CD14-positive monocyte (primary cell): ENCODE data around the gene TNS4. TPM values are rescaled to one million over a fixed set of nuclear protein-coding genes. Genes with fewer than 3 reads are reported as not detected.
"Not testable (repeated sequence)": the region's sequence is repeated elsewhere in the genome, so short reads cannot be mapped to it uniquely, and the experiment has no call there.

Source experiments
- DNase-seq, 3 donors: peaks; one replicate each; pipeline ENCODE4 v3.0.0-alpha.2; 2011 to 2022
- H2AFZ ChIP-seq: 2 replicates; pipeline ENCODE4 v1.6.0; 2012; ENCODE audit warnings: mild to moderate bottlenecking, low read depth, low read length, inconsistent platforms; ENCODE audit not compliant: insufficient read depth, poor library complexity, severe bottlenecking
- H3K27ac ChIP-seq, 2 donors: 1 replicate in 1 of 2; 2 replicates in 1 of 2; pipeline ENCODE4 v1.5.1; 2012 to 2013; ENCODE audit warnings: low read length in 2 of 2, control low read depth in 1 of 2, inconsistent platforms in 1 of 2, low read depth in 1 of 2, mild to moderate bottlenecking in 1 of 2
- H3K27me3 ChIP-seq, 2 donors: one replicate each; pipeline versions ENCODE4 v1.6.0 to v1.6.1; 2011 to 2013; ENCODE audit warnings: low read length in 2 of 2; ENCODE audit not compliant: control insufficient read depth in 2 of 2, insufficient read depth in 2 of 2
- H3K36me3 ChIP-seq, 2 donors: replicated peaks in 1 of 2; 1 replicate in 1 of 2; 2 replicates in 1 of 2; pipeline versions ENCODE4 v1.5.1 to v1.6.1; 2012 to 2013; ENCODE audit warnings: low read length in 2 of 2, control low read depth in 1 of 2, inconsistent platforms in 1 of 2, mild to moderate bottlenecking in 1 of 2; ENCODE audit not compliant: insufficient read depth in 2 of 2, control insufficient read depth in 1 of 2
- H3K4me1 ChIP-seq, 2 donors: 1 replicate in 1 of 2; 2 replicates in 1 of 2; pipeline versions ENCODE4 v1.5.1 to v1.6.1; 2012 to 2013; ENCODE audit warnings: low read length in 2 of 2, control low read depth in 1 of 2, inconsistent platforms in 1 of 2, mild to moderate bottlenecking in 1 of 2, moderate library complexity in 1 of 2; ENCODE audit not compliant: insufficient read depth in 2 of 2, control insufficient read depth in 1 of 2
- H3K4me2 ChIP-seq: replicated peaks from 2 replicates; pipeline ENCODE3; 2012; ENCODE audit warnings: low read length, moderate library complexity, mild to moderate bottlenecking; ENCODE audit not compliant: poor library complexity, severe bottlenecking; ENCODE audit errors: extremely low read depth
- H3K4me3 ChIP-seq, 3 experiments: fragments of 200-600 bp in 1 of 3; sonication (generic) in 1 of 3; replicated peaks in 1 of 3; 1 replicate in 2 of 3; 2 replicates in 1 of 3; pipeline ENCODE4 v1.5.1; 2011 to 2013; ENCODE audit warnings: low read length in 3 of 3, mild to moderate bottlenecking in 3 of 3, control low read depth in 2 of 3, low read depth in 2 of 3, inconsistent platforms in 1 of 3, moderate library complexity in 1 of 3
- H3K79me2 ChIP-seq: 2 replicates; pipeline ENCODE4 v1.6.0; 2012; ENCODE audit warnings: mild to moderate bottlenecking, control low read depth, inconsistent platforms, low read length, moderate library complexity; ENCODE audit not compliant: insufficient read depth
- H3K9ac ChIP-seq: 2 replicates; pipeline ENCODE4 v1.6.0; 2017; ENCODE audit warnings: low read length, mild to moderate bottlenecking; ENCODE audit not compliant: insufficient read depth, poor library complexity, severe bottlenecking
- H3K9me3 ChIP-seq, 2 donors: replicated peaks in 1 of 2; 1 replicate in 1 of 2; 2 replicates in 1 of 2; pipeline versions ENCODE4 v1.5.1 to v1.6.1; 2012 to 2013; ENCODE audit warnings: low read length in 2 of 2, control low read depth in 1 of 2; ENCODE audit not compliant: control insufficient read depth in 1 of 2, insufficient read depth in 1 of 2
- H4K20me1 ChIP-seq: 2 replicates; pipeline ENCODE4 v1.6.0; 2012; ENCODE audit warnings: mild to moderate bottlenecking, low read length, control low read depth, moderate library complexity; ENCODE audit not compliant: insufficient read depth
- H3K27ac Mint-ChIP-seq, 7 donors: one replicate each; pipeline ENCODE4 v1.8.0; 2020; ENCODE audit warnings: mild to moderate bottlenecking in 7 of 7, mixed read lengths in 7 of 7, moderate library complexity in 6 of 7, inconsistent platforms in 2 of 7
- H3K27me3 Mint-ChIP-seq, 3 donors: one replicate each; pipeline ENCODE4 v1.8.0; 2021 to 2022; ENCODE audit warnings: low read depth in 3 of 3, mild to moderate bottlenecking in 3 of 3, mixed read lengths in 3 of 3, moderate library complexity in 3 of 3, inconsistent platforms in 1 of 3
- H3K36me3 Mint-ChIP-seq, 2 donors: one replicate each; pipeline ENCODE4 v1.8.0; 2020; ENCODE audit warnings: mixed read lengths in 2 of 2, inconsistent platforms in 1 of 2, mild to moderate bottlenecking in 1 of 2
- H3K4me1 Mint-ChIP-seq: one replicate; pipeline ENCODE4 v1.8.0; 2020; ENCODE audit warnings: mild to moderate bottlenecking, mixed read lengths
- H3K4me3 Mint-ChIP-seq, 2 donors: one replicate each; pipeline ENCODE4 v1.8.0; 2020; ENCODE audit warnings: mild to moderate bottlenecking in 2 of 2, mixed read lengths in 2 of 2, moderate library complexity in 1 of 2
- H3K9me3 Mint-ChIP-seq, 7 donors: one replicate each; pipeline ENCODE4 v1.8.0; 2020 to 2022; ENCODE audit warnings: mixed read lengths in 7 of 7, mild to moderate bottlenecking in 6 of 7, moderate library complexity in 6 of 7, inconsistent platforms in 2 of 7
- WGBS: methylation state at CpG from one replicate; pipeline ENCODE4 v1.1.5; 2013; ENCODE audit warnings: missing lambda C conversion rate; ENCODE audit not compliant: insufficient coverage; 5-methylcytosine and 5-hydroxymethylcytosine counted together
- intact Hi-C, 2 donors: fragments of 100-400 bp; cut with micrococcal nuclease; formaldehyde crosslinking; loops; one replicate each; pipeline versions ENCODE4 v1.15.0 to v1.15.1; 2023
- polyA plus RNA-seq, 3 donors: library from polyadenylated mRNA; depleted of rRNA in 1 of 3; unstranded in 2 of 3; stranded (reverse) in 1 of 3; fragments of 300-500 nt in 2 of 3; fragments of >200 nt in 1 of 3; fragmentation: Illumina TruSeq in 2 of 3; gene quantifications; 1 replicate in 2 of 3; 2 replicates in 1 of 3; pipeline ENCODE4 v1.2.3, GENCODE V29; 2012 to 2021
- TF ChIP-seq, protein P1 (sequence below): fragments of 200-600 bp; IDR thresholded peaks from one replicate; pipeline ENCODE4 v1.8.0; 2022; ENCODE audit warnings: antibody characterized with exemption, mild to moderate bottlenecking

Gene TNS4
- polyA plus RNA-seq, 3 donors = not detected

DNA sequence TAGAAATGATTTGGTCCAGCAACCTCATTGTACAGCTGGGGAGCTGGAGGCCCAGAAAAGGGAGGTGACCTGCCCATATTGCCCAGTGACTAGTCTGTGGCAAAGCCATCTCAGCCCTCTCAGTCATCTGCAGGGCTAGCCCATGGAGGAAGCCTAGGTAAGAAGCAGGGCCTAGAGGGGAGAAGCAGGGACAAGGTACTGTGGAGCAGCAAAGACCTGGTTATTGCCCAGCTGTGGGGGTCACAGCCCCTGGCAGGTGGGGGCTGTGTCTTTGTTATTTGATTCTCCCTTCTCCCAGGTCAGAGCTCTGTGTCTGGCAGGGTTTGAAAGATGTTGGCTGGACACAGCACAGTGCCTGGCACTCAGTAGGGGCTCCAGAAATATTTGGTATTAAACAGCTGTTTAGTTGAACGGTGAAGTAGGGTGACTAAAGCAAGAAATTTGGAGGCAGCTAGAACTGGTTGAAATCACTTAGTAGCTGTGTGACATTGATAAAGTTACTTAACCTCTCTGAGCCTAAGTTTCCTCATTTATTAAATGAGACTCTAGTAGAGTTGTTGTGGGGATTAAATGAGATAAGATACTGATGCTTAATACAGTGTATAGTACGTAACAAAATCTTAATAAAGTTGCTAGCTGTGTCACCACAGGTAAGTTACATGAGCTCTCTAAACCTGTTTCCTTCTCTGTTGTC, 46.5 kb upstream of the TNS4 start:
- 100% methylated on average over 1 of the region's 2 CpGs for WGBS
- TF ChIP-seq, protein P1, sequence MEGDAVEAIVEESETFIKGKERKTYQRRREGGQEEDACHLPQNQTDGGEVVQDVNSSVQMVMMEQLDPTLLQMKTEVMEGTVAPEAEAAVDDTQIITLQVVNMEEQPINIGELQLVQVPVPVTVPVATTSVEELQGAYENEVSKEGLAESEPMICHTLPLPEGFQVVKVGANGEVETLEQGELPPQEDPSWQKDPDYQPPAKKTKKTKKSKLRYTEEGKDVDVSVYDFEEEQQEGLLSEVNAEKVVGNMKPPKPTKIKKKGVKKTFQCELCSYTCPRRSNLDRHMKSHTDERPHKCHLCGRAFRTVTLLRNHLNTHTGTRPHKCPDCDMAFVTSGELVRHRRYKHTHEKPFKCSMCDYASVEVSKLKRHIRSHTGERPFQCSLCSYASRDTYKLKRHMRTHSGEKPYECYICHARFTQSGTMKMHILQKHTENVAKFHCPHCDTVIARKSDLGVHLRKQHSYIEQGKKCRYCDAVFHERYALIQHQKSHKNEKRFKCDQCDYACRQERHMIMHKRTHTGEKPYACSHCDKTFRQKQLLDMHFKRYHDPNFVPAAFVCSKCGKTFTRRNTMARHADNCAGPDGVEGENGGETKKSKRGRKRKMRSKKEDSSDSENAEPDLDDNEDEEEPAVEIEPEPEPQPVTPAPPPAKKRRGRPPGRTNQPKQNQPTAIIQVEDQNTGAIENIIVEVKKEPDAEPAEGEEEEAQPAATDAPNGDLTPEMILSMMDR = no peak
- no peaks in the 10 kb centered on the region for H3K79me2 ChIP-seq
- H3K9me3 ChIP-seq = no peaks in the 10 kb centered on the region
- no peaks in the 10 kb centered on the region for H4K20me1 ChIP-seq
- no peak overlapping the region for H3K27ac ChIP-seq
- intact Hi-C loops = no loop called here
- Mint-ChIP-seq H3K4me3 (no peak overlapping the region), H3K27ac (no peak overlapping the region), H3K36me3 (no peaks in the 10 kb centered on the region), H3K9me3 (no peaks in the 10 kb centered on the region), H3K27me3 (peaks cover 0 to 9% (median 3%) of the 10 kb centered on the region in 3 donors), H3K4me1 (peaks cover 10% of the 10 kb centered on the region)
- no peak overlapping the region for H3K4me2 ChIP-seq
- no peak overlapping the region for H3K9ac ChIP-seq
- H2AFZ ChIP-seq = no peak overlapping the region
- DNase-seq = no peak
- no peaks in the 10 kb centered on the region for H3K4me1 ChIP-seq
- H3K4me3 ChIP-seq = no peak overlapping the region
- H3K36me3 ChIP-seq = no peaks in the 10 kb centered on the region
- no peaks in the 10 kb centered on the region for H3K27me3 ChIP-seq

- no peaks in the 10 kb centered on the region for H3K4me1 ChIP-seq
- Mint-ChIP-seq H3K9me3 (no peaks in the 10 kb centered on the region), H3K4me1 (peaks cover 11% of the 10 kb centered on the region), H3K27me3 (peaks cover 2 to 6% (median 5%) of the 10 kb centered on the region in 3 donors), H3K4me3 (no peak overlapping the region), H3K27ac (no peak overlapping the region), H3K36me3 (no peaks in the 10 kb centered on the region)
- H4K20me1 ChIP-seq = no peaks in the 10 kb centered on the region
- WGBS = 70% methylated on average over 6 of the region's 11 CpGs
- H3K27ac ChIP-seq = no peak overlapping the region
- intact Hi-C loops = no loop called here
- H2AFZ ChIP-seq = no peak overlapping the region
- no peaks in the 10 kb centered on the region for H3K9me3 ChIP-seq
- no peak overlapping the region for H3K4me3 ChIP-seq
- H3K9ac ChIP-seq = no peak overlapping the region
- H3K79me2 ChIP-seq = no peaks in the 10 kb centered on the region
- H3K27me3 ChIP-seq = no peaks in the 10 kb centered on the region
- TF ChIP-seq, protein P1 = no peak
- no peaks in the 10 kb centered on the region for H3K36me3 ChIP-seq
- no peak for DNase-seq
- H3K4me2 ChIP-seq = no peak overlapping the region
These were observed 45.8 kb upstream of the TNS4 start for GRCh38 chr17:40547079-40547784.

DNA sequence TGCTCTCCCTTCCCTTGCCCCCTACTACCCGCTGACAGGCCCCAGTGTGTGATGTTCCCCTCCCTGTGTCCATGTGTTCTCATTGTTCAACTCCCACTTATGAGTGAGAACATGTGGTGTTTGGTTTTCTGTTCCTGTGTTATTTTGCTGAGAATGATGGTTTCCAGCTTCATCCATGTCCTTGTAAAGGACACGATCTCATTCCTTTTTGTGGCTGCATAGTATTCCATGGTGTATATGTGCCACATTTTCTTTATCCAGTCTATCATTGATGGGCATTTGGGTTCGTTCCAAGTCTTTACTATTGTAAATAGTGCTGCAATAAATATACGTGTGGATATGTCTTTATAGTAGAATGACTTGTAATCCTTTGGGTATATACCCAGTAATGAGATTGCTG, 45.1 kb upstream of the TNS4 start:
- WGBS = no CpG with 5 or more reads among the region's 4 CpGs
- H3K27ac Mint-ChIP-seq, DNase-seq, H3K4me3 ChIP-seq, intact Hi-C loops, H3K4me3 Mint-ChIP-seq, H3K4me2 ChIP-seq, H3K27ac ChIP-seq, H3K27me3 Mint-ChIP-seq, H3K4me1 ChIP-seq, H3K9me3 ChIP-seq, H3K79me2 ChIP-seq, H4K20me1 ChIP-seq, H2AFZ ChIP-seq, H3K36me3 Mint-ChIP-seq, H3K9me3 Mint-ChIP-seq, H3K36me3 ChIP-seq, H3K9ac ChIP-seq, H3K27me3 ChIP-seq: not testable (repeated sequence)
- H3K4me1 Mint-ChIP-seq = peaks cover 13% of the 10 kb centered on the region
